Parathyroid adenoma (tissue), 2 donors: ENCODE measurements around the gene ADAM22.

Source experiments
- H2AFZ ChIP-seq: fragments of 300-600 bp; sonication (generic); one replicate; pipeline ENCODE4 v1.7.0; 2017; ENCODE audit warnings: antibody characterized with exemption, mild to moderate bottlenecking
- H3K27ac ChIP-seq: fragments of 300-600 bp; sonication (generic); one replicate; pipeline ENCODE4 v1.7.0; 2017
- H3K27me3 ChIP-seq: fragments of 300-600 bp; sonication (generic); one replicate; pipeline ENCODE4 v1.7.0; 2017; ENCODE audit warnings: low read length; ENCODE audit not compliant: control insufficient read depth, insufficient read depth
- H3K36me3 ChIP-seq: fragments of 300-600 bp; sonication (generic); one replicate; pipeline ENCODE4 v1.7.0; 2017; ENCODE audit warnings: low read length; ENCODE audit not compliant: control insufficient read depth, insufficient read depth
- H3K4me1 ChIP-seq: fragments of 300-600 bp; sonication (generic); one replicate; pipeline ENCODE4 v1.7.0; 2017; ENCODE audit warnings: control low read depth
- H3K4me2 ChIP-seq: fragments of 300-600 bp; sonication (generic); one replicate; pipeline ENCODE4 v1.7.0; 2017; ENCODE audit warnings: low read length
- H3K4me3 ChIP-seq: fragments of 300-600 bp; sonication (generic); one replicate; pipeline ENCODE4 v1.7.0; 2017; ENCODE audit warnings: low read depth, low read length
- H3K79me2 ChIP-seq: fragments of 300-600 bp; sonication (generic); one replicate; pipeline ENCODE4 v1.7.0; 2017; ENCODE audit warnings: control low read depth
- H3K9ac ChIP-seq: fragments of 300-600 bp; sonication (generic); one replicate; pipeline ENCODE4 v1.7.0; 2017; ENCODE audit warnings: mild to moderate bottlenecking
- H3K9me3 ChIP-seq: fragments of 300-600 bp; sonication (generic); one replicate; pipeline ENCODE4 v1.7.0; 2017; ENCODE audit warnings: low read length; ENCODE audit not compliant: control insufficient read depth
- TF ChIP-seq, protein P1 (sequence below): fragments of 300-600 bp; sonication (generic); IDR thresholded peaks from one replicate; pipeline ENCODE4 v1.7.0; 2017; ENCODE audit warnings: antibody characterized with exemption, mild to moderate bottlenecking
- donor health status: primary hyperparathyroidism.

ADAM22 gene

DNA sequence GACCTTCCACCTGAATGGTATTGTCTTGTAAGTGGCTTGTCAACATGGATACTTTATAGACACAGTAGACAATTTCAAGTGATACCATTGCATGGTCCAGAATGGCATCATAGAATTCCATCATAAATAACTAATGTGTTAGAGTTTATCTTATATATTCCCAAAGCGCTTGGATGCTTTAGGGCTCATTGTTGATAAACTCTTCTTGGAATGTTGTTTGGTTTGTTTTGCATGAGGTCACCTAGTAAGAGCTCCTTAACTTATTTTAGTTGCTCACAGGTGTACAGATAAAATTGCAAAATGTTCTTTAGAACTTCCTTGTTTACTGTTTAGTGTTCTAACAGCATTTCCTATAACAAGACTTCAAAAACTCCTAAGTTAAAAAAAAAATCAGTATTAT is 249.0 kb downstream of the ADAM22 start:
- no peak overlapping the region for H2AFZ ChIP-seq
- TF ChIP-seq, protein P1, sequence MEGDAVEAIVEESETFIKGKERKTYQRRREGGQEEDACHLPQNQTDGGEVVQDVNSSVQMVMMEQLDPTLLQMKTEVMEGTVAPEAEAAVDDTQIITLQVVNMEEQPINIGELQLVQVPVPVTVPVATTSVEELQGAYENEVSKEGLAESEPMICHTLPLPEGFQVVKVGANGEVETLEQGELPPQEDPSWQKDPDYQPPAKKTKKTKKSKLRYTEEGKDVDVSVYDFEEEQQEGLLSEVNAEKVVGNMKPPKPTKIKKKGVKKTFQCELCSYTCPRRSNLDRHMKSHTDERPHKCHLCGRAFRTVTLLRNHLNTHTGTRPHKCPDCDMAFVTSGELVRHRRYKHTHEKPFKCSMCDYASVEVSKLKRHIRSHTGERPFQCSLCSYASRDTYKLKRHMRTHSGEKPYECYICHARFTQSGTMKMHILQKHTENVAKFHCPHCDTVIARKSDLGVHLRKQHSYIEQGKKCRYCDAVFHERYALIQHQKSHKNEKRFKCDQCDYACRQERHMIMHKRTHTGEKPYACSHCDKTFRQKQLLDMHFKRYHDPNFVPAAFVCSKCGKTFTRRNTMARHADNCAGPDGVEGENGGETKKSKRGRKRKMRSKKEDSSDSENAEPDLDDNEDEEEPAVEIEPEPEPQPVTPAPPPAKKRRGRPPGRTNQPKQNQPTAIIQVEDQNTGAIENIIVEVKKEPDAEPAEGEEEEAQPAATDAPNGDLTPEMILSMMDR, result no peak
- H3K27ac ChIP-seq, result no peak overlapping the region
- no peaks in the 10 kb centered on the region for H3K36me3 ChIP-seq
- no peak overlapping the region for H3K4me3 ChIP-seq
- no peaks in the 10 kb centered on the region for H3K27me3 ChIP-seq
- H3K9ac ChIP-seq, result no peak overlapping the region
- H3K4me1 ChIP-seq, result no peaks in the 10 kb centered on the region
- no peak overlapping the region for H3K4me2 ChIP-seq
- no peaks in the 10 kb centered on the region for H3K79me2 ChIP-seq
- no peaks in the 10 kb centered on the region for H3K9me3 ChIP-seq

DNA sequence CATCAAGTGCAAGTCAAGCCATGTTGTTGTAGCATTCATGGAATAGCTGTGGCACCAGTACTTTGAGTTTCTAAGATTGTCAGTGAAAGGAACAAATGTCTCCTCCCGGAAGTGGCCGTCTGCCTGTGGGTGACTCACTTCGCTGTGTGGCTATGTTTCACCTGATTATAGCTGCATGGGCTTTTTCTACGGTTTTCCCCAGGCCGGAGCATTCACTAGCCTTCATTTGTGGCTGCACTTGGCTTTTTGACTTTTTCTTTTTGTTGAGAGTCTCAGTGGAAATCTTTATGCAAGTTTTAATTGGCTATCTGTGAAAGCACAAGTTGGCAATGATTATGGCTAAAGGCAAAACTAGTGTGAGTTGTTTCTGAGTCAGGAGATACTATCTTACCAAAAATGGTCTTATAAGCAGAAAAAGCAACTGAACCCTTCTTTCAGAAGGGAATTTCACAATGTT is 250.8 kb downstream of the ADAM22 start:
- H3K36me3 ChIP-seq, result no peaks in the 10 kb centered on the region
- H3K9me3 ChIP-seq, result no peaks in the 10 kb centered on the region
- no peak overlapping the region for H2AFZ ChIP-seq
- TF ChIP-seq, protein P1, result no peak
- no peak overlapping the region for H3K9ac ChIP-seq
- no peaks in the 10 kb centered on the region for H3K27me3 ChIP-seq
- H3K4me1 ChIP-seq, result no peaks in the 10 kb centered on the region
- no peaks in the 10 kb centered on the region for H3K79me2 ChIP-seq
- no peak overlapping the region for H3K27ac ChIP-seq
- H3K4me3 ChIP-seq, result no peak overlapping the region
- H3K4me2 ChIP-seq, result no peak overlapping the region

DNA sequence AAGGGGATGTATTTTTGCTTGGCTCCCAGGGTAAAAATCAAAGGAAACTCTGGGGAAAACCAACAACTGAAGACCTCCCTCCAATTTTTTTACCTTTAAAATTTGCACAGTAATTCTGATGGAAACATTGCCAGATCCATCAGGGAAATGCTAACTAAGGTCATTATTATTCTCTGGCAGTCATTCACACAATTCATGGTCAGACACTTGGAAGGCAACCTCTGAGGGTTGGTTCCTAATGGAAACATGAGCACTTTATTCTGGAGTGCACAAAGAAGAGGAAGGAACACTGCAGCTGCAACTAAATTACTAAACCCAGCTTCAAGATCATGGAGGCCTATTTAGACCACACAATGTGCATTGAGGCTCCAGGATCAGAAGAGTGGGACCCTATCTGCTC is 251.6 kb downstream of the ADAM22 start:
- Histone ChIP-seq H3K27me3 (no peaks in the 10 kb centered on the region), H3K27ac (no peak overlapping the region), H2AFZ (no peak overlapping the region)

DNA sequence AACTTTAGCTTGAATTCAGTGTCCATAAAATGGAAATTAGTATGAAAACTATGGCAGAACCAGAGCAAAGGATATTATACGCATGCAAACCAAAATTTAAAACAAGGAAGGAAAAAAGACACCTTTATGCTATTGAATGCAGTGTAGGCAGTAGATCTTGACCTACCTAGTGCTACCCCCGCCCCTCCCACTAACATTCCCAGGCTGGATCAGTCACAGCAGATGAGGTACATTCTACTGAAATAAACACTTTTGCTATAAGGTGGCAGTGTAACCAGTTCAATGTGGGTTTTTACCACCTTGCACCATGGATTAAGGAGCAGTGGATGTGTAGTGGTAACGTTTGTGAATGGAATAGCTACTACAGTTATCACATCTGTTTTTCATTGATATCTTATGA is 257.9 kb downstream of the ADAM22 start:
- Histone ChIP-seq H3K36me3 (no peaks in the 10 kb centered on the region), H2AFZ (no peak overlapping the region), H3K9me3 (no peaks in the 10 kb centered on the region), H3K4me1 (no peaks in the 10 kb centered on the region), H3K4me3 (no peak overlapping the region), H3K4me2 (no peak overlapping the region), H3K27me3 (no peaks in the 10 kb centered on the region), H3K27ac (no peak overlapping the region), H3K9ac (no peak overlapping the region), H3K79me2 (no peaks in the 10 kb centered on the region)
- TF ChIP-seq, protein P1, result no peak

More for the DNA sequence above, 251.6 kb downstream of the ADAM22 start:
- no peaks in the 10 kb centered on the region for H3K36me3 ChIP-seq
- H3K79me2 ChIP-seq, result no peaks in the 10 kb centered on the region
- no peaks in the 10 kb centered on the region for H3K4me1 ChIP-seq
- no peak overlapping the region for H3K4me2 ChIP-seq
- no peak overlapping the region for H3K9ac ChIP-seq
- no peak overlapping the region for H3K4me3 ChIP-seq
- H3K9me3 ChIP-seq, result no peaks in the 10 kb centered on the region
- TF ChIP-seq, protein P1, result no peak

DNA sequence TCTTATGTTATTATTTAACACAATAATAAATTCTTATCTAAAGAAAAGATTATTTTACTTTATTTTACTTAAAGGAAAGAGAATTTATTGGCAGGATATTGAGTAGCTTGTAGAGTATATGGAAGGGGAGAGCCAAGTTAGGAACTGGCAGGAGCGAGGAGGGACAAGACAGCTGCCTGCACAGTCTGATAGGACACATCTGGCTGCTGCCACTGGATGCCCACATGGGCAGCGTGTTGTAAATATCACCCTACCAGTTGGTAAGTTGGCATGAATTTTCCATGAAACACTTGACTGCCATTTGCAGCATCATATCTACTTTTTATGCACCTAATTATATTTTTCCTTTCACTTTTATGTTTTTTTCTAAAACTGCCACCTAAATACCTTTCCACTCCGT is 266.2 kb downstream of the ADAM22 start:
- Histone ChIP-seq H3K4me3 (no peak overlapping the region), H3K4me2 (no peak overlapping the region), H3K27ac (no peak overlapping the region), H3K4me1 (no peaks in the 10 kb centered on the region), H2AFZ (no peak overlapping the region), H3K9ac (no peak overlapping the region), H3K27me3 (no peaks in the 10 kb centered on the region), H3K36me3 (no peaks in the 10 kb centered on the region), H3K79me2 (no peaks in the 10 kb centered on the region), H3K9me3 (no peaks in the 10 kb centered on the region)
- TF ChIP-seq, protein P1, result no peak
